HG03342 (cell line): ENCODE data around the gene NEAT1.
A peak's percentile ranks its signal among the peaks of the same experiment; 100 is the strongest.
"Not testable (repeated sequence)": the region's sequence is repeated elsewhere in the genome, so short reads cannot be mapped to it uniquely, and the experiment has no call there.

Experiments used
- ATAC-seq: cut with Tn5 transposase; IDR thresholded peaks from one replicate; pipeline ENCODE4 v1.9.1; 2021; ENCODE audit warnings: mild to moderate bottlenecking, moderate library complexity; ENCODE audit not compliant: unreplicated experiment

The NEAT1 gene

DNA sequence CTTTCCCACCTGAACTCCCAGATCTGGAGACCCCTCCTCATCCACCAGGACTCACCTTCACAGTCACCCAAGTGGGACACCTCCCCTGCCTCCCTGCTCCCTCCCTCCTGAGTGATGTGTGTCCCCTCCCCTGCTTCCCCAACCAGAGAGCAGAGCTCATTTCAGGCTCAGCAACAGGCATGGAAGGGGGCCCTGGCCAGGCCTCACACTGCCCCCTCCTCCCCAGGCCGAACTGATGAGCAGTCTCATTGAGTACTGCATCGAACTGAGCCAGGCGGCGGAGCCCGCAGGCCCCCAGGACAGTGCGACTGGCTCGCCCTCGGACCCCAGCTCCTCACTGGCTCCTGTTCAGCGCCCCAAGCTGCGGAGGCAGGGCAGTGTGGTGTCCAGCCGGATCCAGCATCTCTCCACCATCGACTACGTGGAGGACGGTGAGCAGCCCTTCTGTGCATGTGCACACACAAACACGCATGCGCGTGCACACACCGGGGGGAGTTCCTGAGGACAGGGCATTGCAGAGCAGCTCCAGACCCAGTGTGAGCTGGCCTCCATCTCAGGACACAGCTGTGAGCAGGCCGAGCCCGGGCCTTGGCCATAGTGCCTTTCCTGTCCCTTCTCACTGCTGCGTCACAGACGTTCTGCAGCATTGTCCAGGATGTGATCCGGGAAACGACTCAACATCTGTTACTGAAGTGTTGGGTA, 17.8 kb upstream of the NEAT1 start:
- no peak for ATAC-seq

DNA sequence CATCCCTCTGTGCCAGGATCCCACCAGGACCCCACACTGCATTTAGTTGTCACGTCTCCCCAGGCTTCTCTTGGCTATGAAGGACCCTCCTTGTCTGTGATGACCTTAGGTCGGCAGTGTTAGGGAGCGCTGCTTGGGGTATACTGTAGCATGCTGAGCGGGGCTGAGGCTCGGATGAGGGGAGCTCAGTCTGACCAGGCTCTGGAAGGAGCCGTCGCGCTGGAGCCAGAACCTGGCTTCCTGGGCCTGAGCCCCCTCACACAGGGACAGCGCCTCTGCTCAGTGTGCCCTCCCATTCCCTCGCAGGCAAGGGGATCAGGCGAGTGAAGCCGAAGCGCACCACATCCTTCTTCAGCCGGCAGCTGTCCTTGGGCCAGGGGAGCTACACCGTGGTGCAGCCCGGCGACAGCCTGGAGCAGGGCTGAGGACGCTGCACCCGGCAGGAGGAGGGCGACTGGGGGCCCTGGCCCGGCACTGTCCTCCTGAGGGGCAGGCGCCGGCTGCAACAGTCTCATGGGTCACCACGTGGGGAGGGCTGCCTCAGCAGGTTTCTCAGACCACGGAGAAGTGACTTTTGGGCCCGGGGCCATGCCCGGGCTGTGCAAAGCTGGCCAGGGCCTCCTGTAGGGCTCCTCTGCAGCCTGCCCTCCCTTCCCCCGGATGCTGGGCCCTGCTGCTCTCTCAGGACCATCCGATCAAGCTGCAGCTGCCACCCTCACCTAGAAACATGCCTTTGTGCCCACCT, 11.5 kb upstream of the NEAT1 start:
- ATAC-seq = no peak

DNA sequence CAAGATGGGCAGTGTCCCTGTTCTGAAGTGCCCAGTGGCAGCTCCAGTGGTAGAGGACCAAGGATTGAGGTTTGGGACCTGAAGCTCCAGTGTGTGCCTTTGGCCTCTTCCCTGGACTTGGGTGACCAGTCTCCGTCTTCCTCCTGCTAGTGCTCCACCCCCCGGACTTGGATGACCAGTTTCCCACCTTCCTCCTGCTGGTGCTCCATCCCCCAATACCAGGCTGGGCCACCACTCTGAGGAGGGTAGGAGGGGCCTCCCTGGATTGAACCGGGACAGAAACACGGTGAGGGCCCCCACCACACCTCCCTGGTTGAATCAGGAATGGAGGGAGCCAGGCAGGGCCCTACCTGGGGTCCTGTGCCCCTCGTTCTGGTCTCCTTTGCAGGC, 10.9 kb upstream of the NEAT1 start:
- ATAC-seq = no peak

DNA sequence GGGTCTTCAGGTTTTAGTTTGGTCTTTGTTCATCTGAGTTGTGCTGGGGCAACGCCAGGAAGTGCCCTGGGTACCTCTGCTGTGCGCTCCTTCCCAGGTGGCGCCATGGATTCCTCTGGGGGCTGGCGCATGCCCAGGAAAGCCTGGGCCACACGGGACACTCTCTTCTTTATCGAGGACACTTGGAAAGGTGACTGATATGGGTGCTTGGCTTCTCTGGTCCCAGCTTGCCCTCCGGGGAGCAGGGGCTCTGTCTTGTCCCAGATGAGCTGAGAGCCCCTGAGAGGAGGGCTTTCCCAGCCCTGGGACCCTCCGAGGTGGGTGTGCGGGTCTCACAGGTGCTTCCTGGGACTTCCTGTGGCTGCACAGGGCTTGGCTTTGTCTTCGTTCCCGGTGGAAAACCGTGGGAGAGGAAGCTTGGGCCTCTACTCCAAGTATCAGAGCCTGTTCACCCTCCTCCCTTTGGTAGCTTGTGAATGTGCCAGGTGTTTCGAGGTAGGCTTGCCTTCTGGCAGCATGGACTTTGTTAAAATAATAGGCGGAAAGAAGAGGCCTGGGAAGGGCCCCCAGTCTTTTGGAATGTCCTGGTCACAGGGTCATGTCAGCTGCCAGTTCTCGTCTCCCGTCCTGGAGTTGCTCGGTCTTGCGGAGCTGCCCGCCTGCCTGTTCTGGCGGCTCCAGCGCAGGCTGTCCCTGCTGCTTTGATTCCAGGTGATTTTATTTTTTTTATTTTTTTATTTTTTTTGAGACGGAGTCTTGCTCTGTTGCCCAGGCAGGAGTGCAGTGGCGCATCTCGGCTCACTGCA, 10.1 kb upstream of the NEAT1 start:
- no peak for ATAC-seq

DNA sequence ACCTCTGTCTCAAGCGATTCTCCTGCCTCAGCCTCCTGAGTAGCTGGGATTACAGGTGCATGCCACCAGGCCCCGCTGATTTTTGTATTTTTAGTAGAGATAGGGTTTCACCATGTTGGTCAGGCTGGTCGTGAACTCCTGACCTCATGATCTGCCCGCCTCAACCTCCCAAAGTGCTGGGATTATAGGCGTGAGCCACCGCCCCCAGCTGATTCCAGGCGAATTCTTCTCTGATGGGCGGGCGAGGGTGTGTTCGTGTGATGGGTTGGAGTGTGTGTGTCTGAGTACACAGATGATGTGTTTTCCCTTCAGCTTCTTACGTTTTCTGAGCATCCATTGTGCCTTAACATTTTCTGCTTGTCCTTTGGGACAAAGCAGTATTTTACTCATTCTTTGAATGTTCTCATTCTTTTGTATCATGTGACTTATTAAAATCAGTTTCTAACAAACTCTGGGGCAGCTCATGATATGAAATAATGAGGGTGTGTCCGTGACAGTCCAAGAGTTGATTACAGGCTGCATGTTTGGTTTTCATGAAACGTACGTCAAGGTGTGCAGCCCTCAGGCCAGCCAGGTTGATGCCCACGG, 9.4 kb upstream of the NEAT1 start:
- ATAC-seq = not testable (repeated sequence)

DNA sequence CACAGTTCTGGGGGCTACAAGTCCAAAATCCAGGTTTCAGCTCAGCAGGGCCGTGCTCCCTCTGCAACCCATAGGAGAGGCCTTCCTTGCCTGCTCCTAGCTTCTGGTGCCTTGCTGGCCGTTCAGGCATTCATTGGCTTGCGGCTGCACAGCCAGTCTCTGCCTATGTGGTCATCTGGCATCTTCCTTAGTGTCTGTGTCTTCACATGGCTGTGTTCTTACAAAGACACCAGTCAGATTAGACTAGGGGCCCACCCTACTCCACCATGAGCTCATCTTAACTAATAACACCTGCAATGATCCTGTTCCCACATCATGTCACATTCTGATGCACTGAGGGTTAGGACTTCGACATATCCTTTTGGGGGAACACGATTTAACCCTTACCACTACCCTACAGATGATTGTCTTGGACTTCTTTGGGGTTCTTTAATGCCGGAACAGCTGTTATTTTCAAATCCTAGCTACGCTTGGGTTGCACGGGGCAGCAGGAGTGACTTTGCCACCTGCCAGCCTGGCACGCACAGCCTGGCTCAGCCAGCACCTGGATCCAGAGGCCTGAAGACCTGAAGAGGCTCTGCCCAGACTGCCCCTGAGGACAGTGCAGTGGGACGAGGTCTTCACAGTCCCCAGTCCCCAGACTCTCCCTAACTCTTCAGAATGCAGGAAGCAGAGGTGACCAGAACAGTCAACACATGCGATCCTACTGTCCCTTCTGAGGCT, 7.7 kb upstream of the NEAT1 start:
- ATAC-seq = no peak

DNA sequence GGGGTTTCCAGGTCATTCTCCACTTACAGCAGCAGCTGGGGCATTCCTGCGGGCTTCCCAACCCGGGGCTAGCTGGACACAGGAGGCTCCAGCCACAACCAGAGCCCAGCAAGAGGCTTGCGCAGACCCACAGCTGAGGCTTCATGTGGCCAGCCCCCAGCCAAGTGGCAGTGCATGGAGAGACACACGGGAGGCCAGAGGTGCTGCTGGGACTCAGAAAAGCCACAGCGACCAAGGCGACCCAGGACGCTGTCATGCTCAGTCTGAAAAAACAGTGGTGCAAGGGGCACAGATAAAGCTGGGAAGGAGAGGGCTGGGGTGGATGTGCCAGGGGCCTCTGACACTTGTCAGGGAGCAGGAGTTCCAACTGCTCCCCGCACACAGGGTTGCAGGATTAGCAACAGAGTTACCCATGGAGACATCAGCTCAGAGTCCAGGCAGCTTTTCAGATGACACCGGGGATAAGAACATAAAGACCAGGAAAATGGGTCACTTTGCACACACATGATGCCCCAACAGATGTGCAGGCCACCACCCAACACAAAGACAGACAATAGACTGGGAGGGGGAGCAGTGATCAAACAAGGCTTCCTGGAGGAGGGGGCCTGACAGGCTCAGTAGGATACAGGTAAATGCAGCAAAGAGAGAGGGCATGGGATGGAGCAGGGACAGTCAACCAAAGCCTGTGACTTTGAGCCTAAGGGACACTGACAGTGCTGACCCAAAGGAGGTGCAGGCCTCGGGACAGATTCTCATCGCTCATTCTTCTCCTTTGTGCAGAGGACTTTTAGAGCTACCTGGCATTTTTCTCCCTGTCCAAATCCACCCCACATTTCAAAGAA, 6.9 kb upstream of the NEAT1 start:
- no peak for ATAC-seq

DNA sequence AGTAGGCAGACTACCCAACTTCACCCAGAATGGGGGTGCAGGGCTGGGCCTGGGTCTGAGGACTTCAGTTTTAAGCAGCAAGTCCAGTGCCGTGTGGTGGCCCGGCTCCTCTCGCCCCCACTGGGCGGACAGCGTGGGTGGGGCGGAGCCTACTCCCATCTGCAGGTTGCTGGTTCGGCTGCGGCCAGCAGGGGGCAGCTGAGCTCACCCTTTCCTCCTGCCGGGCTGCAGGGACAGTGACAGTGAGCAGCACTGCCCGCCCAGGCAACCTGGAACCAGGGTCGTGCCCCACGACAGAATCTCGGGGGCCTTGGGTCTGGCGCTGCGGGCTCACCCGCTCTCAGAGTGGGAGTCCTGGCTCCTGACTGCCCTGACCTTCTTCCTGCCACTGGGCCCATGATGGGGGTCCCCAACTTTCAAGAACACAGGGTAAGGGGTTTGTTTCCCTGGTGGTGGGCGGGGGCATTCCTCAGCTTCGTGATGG, 6.2 kb upstream of the NEAT1 start:
- ATAC-seq = no peak

DNA sequence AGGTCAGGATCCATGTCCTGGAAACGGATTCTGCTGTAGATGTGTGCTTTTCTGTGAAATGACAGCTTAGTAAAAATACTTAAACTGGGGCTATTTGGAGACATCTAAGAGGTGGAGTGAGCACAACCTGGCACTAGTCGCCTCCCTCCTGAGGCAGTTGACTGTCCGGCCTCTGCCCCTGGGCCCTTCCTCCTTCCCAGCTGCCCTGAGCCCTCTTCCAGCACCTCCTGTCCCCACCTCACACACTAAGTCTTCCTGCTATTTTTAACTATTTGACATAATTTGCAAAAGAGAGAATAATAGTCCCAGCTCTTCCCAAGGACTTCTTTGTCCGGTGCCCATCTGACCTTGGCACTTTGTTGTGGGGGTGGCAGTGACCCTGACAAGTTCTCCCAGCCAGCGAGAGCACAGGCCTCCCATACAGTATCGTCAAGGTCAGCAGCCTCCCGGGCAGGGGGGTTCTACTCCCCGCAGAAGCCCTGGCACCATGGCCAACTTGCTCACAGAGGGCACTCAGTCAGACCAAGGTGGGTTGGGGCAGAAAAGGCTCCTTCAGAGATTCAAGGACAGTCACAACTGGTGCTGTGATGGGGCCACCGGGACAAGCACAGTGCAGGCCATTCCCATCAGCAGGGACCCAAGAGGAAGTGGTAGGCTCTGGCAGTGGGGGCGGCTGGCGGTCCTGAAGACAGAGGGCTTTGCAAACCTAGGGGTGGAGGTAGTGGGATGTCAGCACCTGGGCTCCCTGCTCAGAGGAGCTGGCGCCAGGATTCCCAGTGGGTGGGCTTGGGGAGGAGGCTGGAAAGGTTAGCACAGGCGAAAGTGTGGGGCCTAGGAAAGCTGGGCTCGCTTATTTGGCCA, 5.5 kb upstream of the NEAT1 start:
- ATAC-seq = no peak

DNA sequence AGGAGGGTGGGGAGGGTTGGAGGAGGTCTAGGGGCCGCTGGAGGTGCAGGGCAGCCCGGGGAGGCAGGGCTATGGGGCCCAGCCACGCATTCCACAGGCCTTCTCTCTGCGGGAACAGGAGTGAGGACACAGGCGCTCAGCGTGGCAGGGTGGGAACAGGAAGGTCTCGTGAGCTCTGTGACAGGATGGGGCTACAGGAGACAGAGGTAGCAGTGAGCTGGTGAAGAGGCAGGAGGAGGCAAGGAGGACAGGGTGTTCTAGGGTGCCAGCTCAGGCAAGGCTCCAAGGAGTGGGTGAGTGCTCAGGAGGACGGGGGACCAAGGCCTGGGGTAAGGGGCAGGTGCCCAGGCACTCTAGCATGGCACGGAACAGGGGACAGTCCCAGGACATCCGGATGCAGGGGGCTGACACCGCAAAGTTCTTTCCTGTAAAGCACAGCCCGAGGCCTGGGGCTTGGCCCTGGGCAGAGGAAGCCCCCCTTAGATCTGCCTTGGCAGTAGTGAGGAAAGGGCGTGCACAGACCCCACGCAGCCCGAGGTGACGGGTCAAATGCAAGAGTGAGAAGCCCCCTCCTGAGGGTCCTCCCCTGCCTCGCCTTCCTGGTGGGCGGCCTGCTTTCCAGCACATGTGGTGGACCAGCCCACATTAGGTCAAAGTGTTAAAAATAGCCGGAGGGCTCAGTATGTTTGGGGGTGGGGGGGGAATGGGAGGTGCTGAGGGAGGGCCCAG, 4.7 kb upstream of the NEAT1 start:
- no peak for ATAC-seq

DNA sequence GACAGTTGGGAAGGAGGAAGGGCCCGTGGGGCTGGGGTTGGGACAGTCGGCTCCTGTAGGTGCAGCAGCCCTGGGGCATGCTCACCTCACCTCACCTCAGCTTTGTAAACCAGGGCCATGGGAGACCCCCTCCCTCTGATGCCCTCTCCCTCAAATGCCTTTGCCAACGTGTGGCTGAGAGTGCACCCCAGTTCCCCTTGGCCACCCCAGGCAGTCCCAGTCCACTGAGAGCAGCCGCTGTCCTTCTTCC, 4.2 kb upstream of the NEAT1 start:
- no peak for ATAC-seq

DNA sequence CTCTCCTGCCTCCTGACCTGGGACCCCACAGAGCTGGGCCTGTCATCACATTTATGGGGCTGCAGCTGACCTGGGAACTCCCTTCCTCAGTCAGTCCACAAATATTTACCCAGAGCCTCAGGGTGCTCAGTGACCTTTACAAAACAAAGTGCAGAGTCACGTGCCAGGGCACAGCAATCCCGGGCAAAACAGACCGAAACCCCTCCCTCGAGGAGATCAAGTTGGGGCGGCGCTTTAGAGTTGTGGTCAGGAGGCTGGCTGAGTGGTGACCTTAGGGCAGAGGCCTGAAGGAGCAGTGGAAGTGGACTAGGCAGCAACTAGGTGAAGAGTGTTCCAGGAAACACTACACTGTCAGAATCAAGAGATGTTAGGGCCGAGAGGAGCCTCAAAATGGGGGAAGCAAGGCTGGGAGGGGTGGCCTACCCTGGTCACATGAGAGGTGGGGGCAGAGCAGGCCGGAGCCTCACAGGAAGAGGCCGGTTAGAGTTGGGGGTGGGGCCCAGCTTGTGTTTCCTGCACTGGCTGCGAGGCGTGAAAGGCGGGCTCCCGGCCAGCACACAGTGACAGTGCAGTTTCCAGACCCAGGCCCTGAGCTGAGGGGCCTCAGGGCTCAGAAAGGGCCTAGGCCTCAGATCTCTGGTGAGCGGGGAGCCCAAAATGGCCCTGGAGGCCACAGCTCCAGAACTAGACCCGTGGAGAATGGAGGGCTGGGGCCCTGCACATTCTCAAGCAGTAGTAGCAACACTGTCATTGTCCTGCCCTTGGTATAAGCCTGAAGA, 3.7 kb upstream of the NEAT1 start:
- ATAC-seq = peak; percentile 35

DNA sequence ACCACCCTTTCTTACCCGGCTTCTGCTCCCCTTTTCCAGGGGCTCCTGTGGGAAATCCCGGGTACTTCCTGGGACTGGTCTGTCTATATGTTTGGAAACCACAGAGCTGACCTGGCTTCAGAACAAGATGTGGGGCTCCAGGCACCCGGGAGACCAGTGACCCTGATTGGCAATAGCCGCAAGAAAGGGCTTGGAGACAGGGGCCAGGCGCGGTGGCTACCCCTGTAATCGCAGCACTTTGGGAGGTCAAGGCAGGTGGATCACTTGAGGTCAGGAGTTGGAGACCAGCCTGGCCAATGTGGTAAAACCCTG, 3.2 kb upstream of the NEAT1 start:
- ATAC-seq = no peak

DNA sequence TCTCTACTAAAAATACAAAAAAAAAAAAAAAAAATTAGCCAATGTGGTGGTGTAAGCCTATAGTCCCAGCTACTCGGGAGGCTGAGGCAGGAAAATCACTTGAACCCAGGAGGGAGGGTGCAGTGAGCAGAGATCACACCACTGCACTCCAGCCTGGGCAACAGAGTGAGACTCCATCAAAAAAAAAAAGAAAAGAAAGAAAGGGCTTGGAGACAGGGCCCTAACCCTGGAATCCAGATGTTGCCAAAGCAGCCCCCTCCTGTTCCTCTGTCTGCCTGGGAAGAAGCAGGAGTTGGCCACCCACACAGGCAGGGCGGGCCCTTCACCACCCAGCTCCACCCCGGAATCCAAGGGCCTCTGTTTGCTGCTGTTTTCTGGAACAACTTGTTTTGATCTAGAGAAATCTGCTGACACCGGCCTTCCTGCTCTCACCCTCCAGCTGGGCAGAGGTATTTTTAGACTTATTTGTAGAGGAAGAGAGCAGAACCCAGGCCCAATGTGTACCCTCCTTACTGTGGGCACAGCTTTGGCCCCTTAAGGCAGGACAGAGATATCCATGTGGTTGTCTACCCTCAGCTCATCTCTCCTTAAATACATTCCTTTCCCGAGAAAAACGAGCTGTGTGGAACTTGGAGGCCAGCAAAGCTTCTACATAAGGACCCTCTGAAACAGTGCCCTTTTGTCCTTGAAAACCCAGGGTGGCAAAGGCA, 2.7 kb upstream of the NEAT1 start:
- ATAC-seq = no peak

DNA sequence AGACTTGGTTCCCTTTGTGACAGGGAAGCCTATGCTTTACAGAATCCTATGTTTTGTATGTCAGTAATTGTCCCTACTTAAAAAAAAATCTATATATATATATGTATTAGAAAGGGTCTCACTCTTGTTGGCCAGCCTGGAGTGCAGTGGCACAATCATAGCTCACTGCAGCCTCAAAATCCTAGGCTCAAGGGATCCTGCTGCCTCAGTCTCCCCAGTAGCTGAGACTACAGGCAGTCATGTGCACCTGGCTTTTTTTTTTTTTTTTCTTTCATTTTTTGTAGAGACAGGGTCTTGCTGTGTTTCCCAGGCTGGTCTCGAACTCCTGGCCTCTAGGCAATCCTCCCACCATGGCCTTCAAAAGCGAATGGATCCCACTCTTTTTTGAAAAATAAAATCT, 2.1 kb upstream of the NEAT1 start:
- ATAC-seq = no peak

DNA sequence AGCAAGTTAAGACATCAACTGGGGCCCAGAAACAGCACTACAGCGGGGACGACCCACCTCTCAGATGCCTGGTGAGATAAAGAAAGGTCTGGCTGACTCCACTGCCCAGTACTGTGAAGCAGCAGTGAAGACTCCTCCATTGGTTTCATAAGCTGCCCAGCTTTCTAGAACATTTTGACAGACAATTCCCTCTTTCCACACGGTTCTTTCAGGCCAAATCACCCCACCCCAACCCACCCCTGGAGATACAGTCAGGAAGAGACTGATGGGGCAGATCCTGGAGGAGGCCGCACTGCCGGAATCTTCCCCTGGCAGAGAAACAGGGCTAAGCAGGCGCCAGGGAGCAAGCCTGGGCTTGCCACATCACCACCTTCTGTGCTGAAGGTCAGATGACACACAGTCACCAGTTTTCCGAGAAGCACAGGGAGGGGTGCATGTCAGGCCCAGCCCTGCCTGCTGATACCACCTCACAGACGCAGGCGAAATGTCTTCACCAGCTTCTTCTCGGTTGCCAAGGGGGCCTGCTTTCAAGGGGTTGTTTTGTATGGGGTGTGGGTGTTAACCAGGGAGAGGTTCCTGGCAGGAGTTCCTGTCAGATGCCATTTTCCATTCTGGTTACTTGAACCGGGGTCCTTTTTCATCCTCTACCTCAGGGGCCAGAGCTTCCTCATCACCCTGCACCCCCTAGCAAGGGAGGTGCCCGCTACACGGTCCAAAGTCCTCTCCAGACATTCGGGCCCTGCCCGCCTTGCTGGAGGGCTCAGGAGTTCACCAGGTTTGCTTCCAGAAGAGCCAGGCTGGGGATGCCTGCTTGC, 1.4 kb upstream of the NEAT1 start:
- ATAC-seq = no peak
